Trophoblast cell (in vitro differentiated cells and primary cell): ENCODE measurements around the gene DRC1.

ENCODE experiments used
- DNase-seq, 2 donors: peaks; one replicate each; pipeline ENCODE4 v3.0.0-alpha.2; 2016
- H2AFZ ChIP-seq: 2 replicates; pipeline ENCODE4 v1.6.1; 2013; ENCODE audit warnings: low read length, moderate library complexity, mild to moderate bottlenecking; ENCODE audit not compliant: insufficient read depth, poor library complexity
- H2AK5ac ChIP-seq: 2 replicates; pipeline ENCODE4 v1.6.1; 2013; ENCODE audit warnings: mild to moderate bottlenecking, low read length
- H2BK120ac ChIP-seq: 2 replicates; pipeline ENCODE4 v1.6.1; 2013; ENCODE audit warnings: low read length, mild to moderate bottlenecking, moderate library complexity; ENCODE audit not compliant: insufficient read depth, poor library complexity
- H2BK12ac ChIP-seq: 2 replicates; pipeline ENCODE4 v1.6.1; 2013; ENCODE audit warnings: mild to moderate bottlenecking, low read length, moderate library complexity
- H2BK5ac ChIP-seq: 2 replicates; pipeline ENCODE4 v1.6.1; 2013; ENCODE audit warnings: low read length, low read depth, moderate library complexity, mild to moderate bottlenecking; ENCODE audit not compliant: poor library complexity
- H3K14ac ChIP-seq: 2 replicates; pipeline ENCODE4 v1.6.1; 2013; ENCODE audit warnings: mild to moderate bottlenecking, low read length
- H3K18ac ChIP-seq: 2 replicates; pipeline ENCODE4 v1.6.1; 2013; ENCODE audit warnings: mild to moderate bottlenecking, low read length
- H3K23ac ChIP-seq: 2 replicates; pipeline ENCODE4 v1.6.1; 2013; ENCODE audit warnings: low read length
- H3K27ac ChIP-seq: 2 replicates; pipeline ENCODE4 v1.5.1; 2013; ENCODE audit warnings: low read depth, mild to moderate bottlenecking, inconsistent platforms, low read length, moderate library complexity
- H3K27me3 ChIP-seq: 2 replicates; pipeline ENCODE4 v1.6.1; 2013; ENCODE audit warnings: inconsistent platforms, mild to moderate bottlenecking, low read length, moderate library complexity; ENCODE audit not compliant: insufficient read depth
- H3K36me3 ChIP-seq, 2 experiments: 1 replicate in 1 of 2; 2 replicates in 1 of 2; pipeline ENCODE4 v1.6.1; 2013; ENCODE audit warnings: low read length in 2 of 2, mild to moderate bottlenecking in 2 of 2, moderate library complexity in 1 of 2; ENCODE audit not compliant: insufficient read depth in 2 of 2, control insufficient read depth in 1 of 2
- H3K4ac ChIP-seq: 2 replicates; pipeline ENCODE4 v1.6.1; 2013; ENCODE audit warnings: low read depth, mild to moderate bottlenecking, low read length, moderate library complexity
- H3K4me1 ChIP-seq, 2 experiments: 1 replicate in 1 of 2; 2 replicates in 1 of 2; pipeline ENCODE4 v1.6.1; 2013; ENCODE audit warnings: low read length in 2 of 2, mild to moderate bottlenecking in 2 of 2, moderate library complexity in 1 of 2; ENCODE audit not compliant: insufficient read depth in 2 of 2, control insufficient read depth in 1 of 2
- H3K4me2 ChIP-seq: 2 replicates; pipeline ENCODE4 v1.6.1; 2013; ENCODE audit warnings: inconsistent platforms, mild to moderate bottlenecking, low read length, moderate library complexity
- H3K4me3 ChIP-seq: 2 replicates; pipeline ENCODE4 v1.5.1; 2013; ENCODE audit warnings: mild to moderate bottlenecking, low read depth, low read length, inconsistent platforms
- H3K79me1 ChIP-seq: one replicate; pipeline ENCODE4 v1.6.1; 2013; ENCODE audit warnings: low read length
- H3K79me2 ChIP-seq: 2 replicates; pipeline ENCODE4 v1.6.1; 2013; ENCODE audit warnings: low read length, mild to moderate bottlenecking; ENCODE audit not compliant: control insufficient read depth, insufficient read depth, poor library complexity
- H3K9ac ChIP-seq: 2 replicates; pipeline ENCODE4 v1.6.1; 2013; ENCODE audit warnings: mild to moderate bottlenecking, low read length
- H3K9me3 ChIP-seq: 2 replicates; pipeline ENCODE4 v1.6.1; 2013; ENCODE audit warnings: low read depth, mild to moderate bottlenecking, control low read depth, inconsistent platforms, low read length; ENCODE audit not compliant: insufficient read depth
- H4K12ac ChIP-seq: 2 replicates; pipeline ENCODE4 v1.6.1; 2013; ENCODE audit warnings: low read depth, mild to moderate bottlenecking, low read length, moderate library complexity
- H4K8ac ChIP-seq: 2 replicates; pipeline ENCODE4 v1.6.1; 2013; ENCODE audit warnings: low read depth, mild to moderate bottlenecking, low read length, moderate library complexity
- H4K91ac ChIP-seq: one replicate; pipeline ENCODE4 v1.6.1; 2013; ENCODE audit warnings: low read depth, mild to moderate bottlenecking, low read length, moderate library complexity
- WGBS: extraction: QIAGEN DNeasy Blood & Tissue Kit; methylation state at CpG from one replicate; pipeline ENCODE4 v1.1.7; 2013; ENCODE audit warnings: missing lambda C conversion rate; ENCODE audit not compliant: insufficient read length, insufficient coverage; ENCODE audit errors: extremely low coverage; 5-methylcytosine and 5-hydroxymethylcytosine counted together

Gene DRC1

GRCh38 chr2:26451700-26452099 lies 50.0 kb downstream of the DRC1 start:
- H4K12ac ChIP-seq, result no peak overlapping the region
- H3K4me3 ChIP-seq, result no peak overlapping the region
- H4K8ac ChIP-seq, result no peak overlapping the region
- H3K23ac ChIP-seq, result no peak overlapping the region
- no peak overlapping the region for H3K4me2 ChIP-seq
- H2AK5ac ChIP-seq, result no peak overlapping the region
- H2BK12ac ChIP-seq, result no peak overlapping the region
- no peak for DNase-seq
- no peak overlapping the region for H3K27ac ChIP-seq
- H3K4ac ChIP-seq, result no peak overlapping the region
- peaks cover 11% of the 10 kb centered on the region in 2 experiments for H3K4me1 ChIP-seq
- H3K27me3 ChIP-seq, result no peaks in the 10 kb centered on the region
- no peaks in the 10 kb centered on the region for H3K79me2 ChIP-seq
- no peak overlapping the region for H3K14ac ChIP-seq
- H2BK120ac ChIP-seq, result no peak overlapping the region
- H3K36me3 ChIP-seq, result no peaks in the 10 kb centered on the region
- no CpG with 5 or more reads among the region's 1 CpG for WGBS
- no peak overlapping the region for H2AFZ ChIP-seq
- H3K18ac ChIP-seq, result no peak overlapping the region
- no peak overlapping the region for H3K9ac ChIP-seq
- H3K9me3 ChIP-seq, result no peaks in the 10 kb centered on the region
- no peak overlapping the region for H2BK5ac ChIP-seq
- peaks cover 2% of the 10 kb centered on the region for H3K79me1 ChIP-seq
- H4K91ac ChIP-seq, result no peak overlapping the region

- Histone ChIP-seq H2BK12ac (no peak overlapping the region), H3K4me3 (no peak overlapping the region), H3K27ac (no peak overlapping the region), H3K9ac (no peak overlapping the region), H3K23ac (no peak overlapping the region), H2BK5ac (no peak overlapping the region), H3K4me2 (no peak overlapping the region), H3K4ac (no peak overlapping the region), H2AFZ (no peak overlapping the region), H3K14ac (no peak overlapping the region), H3K9me3 (no peaks in the 10 kb centered on the region), H4K12ac (no peak overlapping the region), H3K79me2 (no peaks in the 10 kb centered on the region), H4K91ac (no peak overlapping the region), H3K18ac (no peak overlapping the region), H3K79me1 (peaks cover 7% of the 10 kb centered on the region), H3K27me3 (no peaks in the 10 kb centered on the region), H2BK120ac (no peak overlapping the region), H3K4me1 (peaks cover 22% of the 10 kb centered on the region in 2 experiments), H2AK5ac (no peak overlapping the region), H4K8ac (no peak overlapping the region), H3K36me3 (no peaks in the 10 kb centered on the region)
- no peak for DNase-seq
- WGBS, result no CpG with 5 or more reads among the region's 11 CpGs
These were observed 52.0 kb downstream of the DRC1 start for GRCh38 chr2:26453421-26454329.

- Histone ChIP-seq H4K91ac (no peak overlapping the region), H3K9me3 (no peaks in the 10 kb centered on the region), H3K9ac (no peak overlapping the region), H2AFZ (no peak overlapping the region), H2BK5ac (no peak overlapping the region), H3K27ac (no peak overlapping the region), H2AK5ac (no peak overlapping the region), H3K4me3 (no peak overlapping the region), H3K4ac (no peak overlapping the region), H3K18ac (no peak overlapping the region), H3K23ac (no peak overlapping the region), H3K4me2 (no peak overlapping the region), H4K8ac (no peak overlapping the region), H3K4me1 (peaks cover 22% of the 10 kb centered on the region in 2 experiments), H3K27me3 (no peaks in the 10 kb centered on the region), H3K79me1 (peaks cover 7% of the 10 kb centered on the region), H3K36me3 (no peaks in the 10 kb centered on the region), H4K12ac (no peak overlapping the region), H3K14ac (no peak overlapping the region), H3K79me2 (no peaks in the 10 kb centered on the region), H2BK120ac (no peak overlapping the region), H2BK12ac (no peak overlapping the region)
- whole genome bisulfite sequencing, result no CpG with 5 or more reads among the region's 10 CpGs
- no peak for DNase-seq
These were observed 52.9 kb downstream of the DRC1 start for GRCh38 chr2:26454561-26455001.

GRCh38 chr2:26455037-26455669 lies 53.4 kb downstream of the DRC1 start:
- no peak overlapping the region for H3K18ac ChIP-seq

More at GRCh38 chr2:26455037-26455669, 53.4 kb downstream of the DRC1 start:
- no CpG with 5 or more reads among the region's 11 CpGs for WGBS
- H3K27ac ChIP-seq, result no peak overlapping the region
- no peak overlapping the region for H3K4me2 ChIP-seq
- no peak overlapping the region for H3K4me3 ChIP-seq
- no peak overlapping the region for H2AFZ ChIP-seq
- H3K79me2 ChIP-seq, result no peaks in the 10 kb centered on the region
- H2AK5ac ChIP-seq, result no peak overlapping the region
- no peaks in the 10 kb centered on the region for H3K27me3 ChIP-seq
- H3K4ac ChIP-seq, result no peak overlapping the region
- H3K79me1 ChIP-seq, result peaks cover 7% of the 10 kb centered on the region
- no peak overlapping the region for H4K8ac ChIP-seq
- H4K91ac ChIP-seq, result no peak overlapping the region
- no peak overlapping the region for H2BK5ac ChIP-seq
- no peak overlapping the region for H3K9ac ChIP-seq
- peaks cover 22% of the 10 kb centered on the region in 2 experiments for H3K4me1 ChIP-seq
- H2BK120ac ChIP-seq, result no peak overlapping the region
- H2BK12ac ChIP-seq, result no peak overlapping the region
- H4K12ac ChIP-seq, result no peak overlapping the region
- no peak for DNase-seq
- H3K9me3 ChIP-seq, result no peaks in the 10 kb centered on the region
- no peak overlapping the region for H3K23ac ChIP-seq
- no peak overlapping the region for H3K14ac ChIP-seq
- no peaks in the 10 kb centered on the region for H3K36me3 ChIP-seq
